G401 (cell line): ENCODE measurements around the gene NKX6-2. TPM values are rescaled to one million over a fixed set of nuclear protein-coding genes. Genes with fewer than 3 reads are reported as not detected.

Experiments used
- DNase-seq: peaks from one replicate; pipeline ENCODE4 v3.0.0-alpha.2; 2015; ENCODE audit warnings: low spot score
- in situ Hi-C: cut with HindIII; loops from 2 replicates; pipeline ENCODE4 v1.10.0; 2016; ENCODE audit warnings: low sequenced_read_pairs, mixed read lengths
- total RNA-seq: library from RNA; depleted of rRNA; stranded (reverse); fragments of >200 nt; shearing (Covaris generic); gene quantifications from 2 replicates; pipeline ENCODE4 v1.2.3, GENCODE V29; 2014

The NKX6-2 gene
- total RNA-seq, 1 experiment from 2014 or later = not detected

GRCh38 chr10:132813560-132814468 lies 27.9 kb upstream of the NKX6-2 start:
- in situ Hi-C loops = no loop called here
- DNase-seq = no peak

GRCh38 chr10:132813001-132813401 lies 27.1 kb upstream of the NKX6-2 start:
- no peak for DNase-seq
- in situ Hi-C loops = no loop called here

- no peak for DNase-seq
- in situ Hi-C loops = no loop called here
Measured at GRCh38 chr10:132812520-132812919, 26.6 kb upstream of the NKX6-2 start.

GRCh38 chr10:132811891-132812481 lies 26.0 kb upstream of the NKX6-2 start:
- DNase-seq = no peak
- in situ Hi-C loops = no loop called here

- in situ Hi-C loops = no loop called here
- DNase-seq = no peak
Measured at GRCh38 chr10:132810807-132811700, 25.1 kb upstream of the NKX6-2 start.

- no peak for DNase-seq
- in situ Hi-C loops = no loop called here
Measured at GRCh38 chr10:132810141-132810806, 24.3 kb upstream of the NKX6-2 start.

- in situ Hi-C loops = no loop called here
- DNase-seq = no peak
Measured at GRCh38 chr10:132809232-132810140, 23.5 kb upstream of the NKX6-2 start.

GRCh38 chr10:132808383-132809231 lies 22.7 kb upstream of the NKX6-2 start:
- in situ Hi-C loops = no loop called here
- DNase-seq = no peak

GRCh38 chr10:132807621-132808049 lies 21.7 kb upstream of the NKX6-2 start:
- no peak for DNase-seq
- in situ Hi-C loops = no loop called here

GRCh38 chr10:132806561-132807003 lies 20.6 kb upstream of the NKX6-2 start:
- DNase-seq = no peak
- in situ Hi-C loops = no loop called here

GRCh38 chr10:132806110-132806509 lies 20.2 kb upstream of the NKX6-2 start:
- in situ Hi-C loops = no loop called here
- DNase-seq = no peak

GRCh38 chr10:132805599-132805998 lies 19.7 kb upstream of the NKX6-2 start:
- in situ Hi-C loops = no loop called here

GRCh38 chr10:132804785-132805426 lies 19.0 kb upstream of the NKX6-2 start:
- in situ Hi-C loops = no loop called here
- no peak for DNase-seq

More at GRCh38 chr10:132805599-132805998, 19.7 kb upstream of the NKX6-2 start:
- no peak for DNase-seq

- in situ Hi-C loops = no loop called here
- DNase-seq = no peak
Measured at GRCh38 chr10:132804287-132804686, 18.3 kb upstream of the NKX6-2 start.

- in situ Hi-C loops = no loop called here
- DNase-seq = no peak
Measured at GRCh38 chr10:132803416-132804210, 17.7 kb upstream of the NKX6-2 start.

GRCh38 chr10:132802694-132803320 lies 16.9 kb upstream of the NKX6-2 start:
- no peak for DNase-seq
- in situ Hi-C loops = no loop called here
